HFF-Myc (cell line): ENCODE results near the gene PSMB9.

Source experiments
- DNase-seq: peaks from one replicate; pipeline ENCODE4 v3.0.0-alpha.2; 2011; ENCODE audit warnings: low read depth; ENCODE audit errors: extremely low read depth
- H3K4me3 ChIP-seq: replicated peaks from 2 replicates; pipeline ENCODE4 v1.5.1; 2011; ENCODE audit warnings: low read depth, mild to moderate bottlenecking, control low read depth, low read length
- TF ChIP-seq, protein P1 (sequence below): IDR thresholded peaks from 2 replicates; pipeline ENCODE4 v1.5.1; 2012; ENCODE audit warnings: mild to moderate bottlenecking, low read depth, low read length, control low read depth; ENCODE audit errors: missing control alignments

Gene PSMB9

DNA sequence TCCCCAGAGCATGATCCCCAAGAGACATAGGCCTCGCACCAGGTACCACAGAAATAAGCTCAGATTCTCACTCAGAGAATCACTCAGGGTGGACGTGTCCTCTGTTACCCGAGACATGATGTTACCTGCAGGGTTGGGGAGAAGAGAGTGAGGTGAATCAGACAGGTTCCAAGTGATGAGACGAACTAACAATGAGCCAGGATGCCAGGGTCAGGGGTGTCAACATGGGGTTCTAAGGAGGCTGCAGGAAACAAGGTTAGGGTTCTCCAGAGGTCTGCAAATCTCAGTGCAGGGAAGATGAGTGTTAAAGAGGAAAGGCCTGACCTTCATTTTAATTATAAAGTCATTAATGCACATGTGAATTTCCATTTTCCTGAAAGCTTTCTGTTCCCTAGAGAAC, 3.0 kb upstream of the PSMB9 start:
- TF ChIP-seq, protein P1, sequence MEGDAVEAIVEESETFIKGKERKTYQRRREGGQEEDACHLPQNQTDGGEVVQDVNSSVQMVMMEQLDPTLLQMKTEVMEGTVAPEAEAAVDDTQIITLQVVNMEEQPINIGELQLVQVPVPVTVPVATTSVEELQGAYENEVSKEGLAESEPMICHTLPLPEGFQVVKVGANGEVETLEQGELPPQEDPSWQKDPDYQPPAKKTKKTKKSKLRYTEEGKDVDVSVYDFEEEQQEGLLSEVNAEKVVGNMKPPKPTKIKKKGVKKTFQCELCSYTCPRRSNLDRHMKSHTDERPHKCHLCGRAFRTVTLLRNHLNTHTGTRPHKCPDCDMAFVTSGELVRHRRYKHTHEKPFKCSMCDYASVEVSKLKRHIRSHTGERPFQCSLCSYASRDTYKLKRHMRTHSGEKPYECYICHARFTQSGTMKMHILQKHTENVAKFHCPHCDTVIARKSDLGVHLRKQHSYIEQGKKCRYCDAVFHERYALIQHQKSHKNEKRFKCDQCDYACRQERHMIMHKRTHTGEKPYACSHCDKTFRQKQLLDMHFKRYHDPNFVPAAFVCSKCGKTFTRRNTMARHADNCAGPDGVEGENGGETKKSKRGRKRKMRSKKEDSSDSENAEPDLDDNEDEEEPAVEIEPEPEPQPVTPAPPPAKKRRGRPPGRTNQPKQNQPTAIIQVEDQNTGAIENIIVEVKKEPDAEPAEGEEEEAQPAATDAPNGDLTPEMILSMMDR = no peak
- H3K4me3 ChIP-seq = no peak overlapping the region
- DNase-seq = no peak

DNA sequence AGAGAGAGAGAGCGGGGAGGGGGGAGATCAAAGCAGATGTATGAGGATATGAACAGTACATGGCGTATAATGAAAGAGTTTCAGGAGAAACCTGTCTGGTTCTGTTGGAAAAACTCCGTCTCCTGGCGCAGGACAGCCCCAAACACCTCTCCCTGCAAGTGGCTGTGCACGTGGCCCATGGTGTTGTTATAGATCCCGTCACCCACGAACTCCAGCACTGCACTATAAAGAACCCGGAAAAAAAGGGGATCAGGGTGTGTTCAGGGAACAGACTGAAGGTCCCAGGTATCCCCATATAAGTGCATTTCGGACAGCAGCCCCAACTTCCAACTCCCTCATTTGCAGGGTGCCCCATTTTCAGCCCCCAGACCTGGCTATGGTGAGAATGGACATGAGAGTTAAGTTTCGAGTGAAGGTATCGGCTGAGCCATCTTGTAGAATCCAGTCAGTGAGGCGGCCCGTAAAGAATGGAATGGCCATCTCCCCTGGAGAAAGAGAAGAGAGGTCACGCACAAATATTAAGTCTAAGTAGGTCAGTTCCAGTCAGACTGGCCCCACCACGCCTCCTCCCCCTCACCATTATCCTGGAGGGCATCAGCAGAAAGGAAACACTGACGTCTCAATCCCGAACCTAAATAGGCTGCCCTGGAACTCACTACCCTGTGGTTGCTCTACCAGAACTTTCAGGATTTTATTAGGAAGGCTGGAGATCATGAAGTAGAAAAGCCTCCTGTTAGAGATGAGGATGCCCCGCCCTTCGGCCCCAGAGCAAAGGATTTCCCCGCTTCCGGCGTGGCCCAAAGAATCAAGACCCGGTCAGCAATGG, 1.8 kb upstream of the PSMB9 start:
- no peak for DNase-seq
- H3K4me3 ChIP-seq = peak overlapping the region; percentile 90
- TF ChIP-seq, protein P1 = no peak

DNA sequence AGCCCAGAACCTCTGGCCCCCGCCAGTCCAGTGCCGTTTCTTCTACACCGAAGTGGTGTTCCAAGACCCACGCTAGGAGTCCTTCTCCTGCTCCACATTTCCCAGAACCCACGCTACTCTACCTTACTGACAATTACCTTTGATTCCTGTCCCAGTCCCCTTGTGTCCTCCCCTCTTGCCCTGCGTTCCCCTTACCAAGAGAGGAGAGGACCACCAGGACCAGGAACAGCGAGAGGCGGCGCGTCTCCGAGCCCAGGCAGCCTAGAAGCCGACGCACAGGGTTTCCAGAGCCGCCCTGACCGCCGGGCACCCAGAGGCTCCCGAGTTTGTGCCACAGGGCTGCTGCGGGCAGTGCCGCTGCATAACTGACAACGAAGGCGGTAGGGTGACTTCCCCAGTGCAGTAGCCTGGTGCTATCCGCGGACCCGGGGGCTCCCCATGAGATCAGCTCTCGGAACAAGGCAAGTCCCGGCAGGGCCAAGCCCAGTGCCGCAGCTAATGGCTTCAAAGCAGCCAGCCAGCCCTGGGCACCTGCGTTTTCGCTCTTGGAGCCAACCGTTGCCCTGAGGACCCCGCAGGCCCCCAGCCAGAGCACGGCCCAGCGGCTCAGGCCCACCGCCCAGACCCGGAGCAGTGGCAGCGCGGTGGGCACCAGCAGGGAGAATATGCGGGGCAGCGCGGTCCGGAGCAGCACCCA, 1.0 kb upstream of the PSMB9 start:
- peak overlapping the region; percentile 90 for H3K4me3 ChIP-seq
- no peak for DNase-seq

DNA sequence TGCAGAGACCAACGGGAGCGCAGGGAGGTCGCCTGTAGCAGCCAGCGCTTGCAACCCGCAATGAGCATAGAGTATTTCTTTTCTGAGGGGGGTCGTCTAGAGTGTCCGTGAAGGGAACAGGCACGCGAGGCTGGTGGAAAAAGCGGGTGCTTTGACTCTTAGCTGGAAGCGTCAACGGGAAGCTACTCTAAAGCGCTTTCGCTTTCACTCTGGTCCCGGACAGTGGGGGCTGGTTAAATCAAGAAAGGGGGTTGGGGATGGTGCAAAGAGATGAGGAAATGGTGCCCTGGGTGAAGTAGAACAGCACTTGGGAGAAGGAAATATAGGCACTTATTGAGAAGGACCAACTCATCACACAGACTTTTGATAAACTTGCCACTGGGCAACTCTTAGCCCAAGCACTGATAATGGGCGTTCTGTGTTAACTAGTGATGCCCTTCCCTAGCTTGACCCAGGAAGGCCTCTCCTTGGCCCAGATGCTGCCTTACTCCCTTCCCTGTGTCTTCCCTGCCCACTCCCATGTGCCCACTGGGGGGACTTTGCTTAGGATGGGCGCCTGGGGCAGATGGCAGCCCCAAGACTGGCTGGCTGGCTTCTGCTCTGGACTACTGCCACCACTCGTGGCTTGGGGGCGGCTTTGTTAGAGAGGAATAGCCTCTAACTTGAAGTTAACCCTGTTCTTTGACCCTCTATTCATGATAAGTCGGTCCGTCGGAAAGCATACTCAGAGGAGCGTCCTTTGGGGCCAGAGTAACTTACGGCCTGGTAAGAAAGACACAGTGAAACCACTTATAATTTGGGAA, 585 bp downstream of the PSMB9 start:
- TF ChIP-seq, protein P1 = no peak
- no peak for DNase-seq

More for the DNA sequence above, 1.0 kb upstream of the PSMB9 start:
- TF ChIP-seq, protein P1 = no peak

DNA sequence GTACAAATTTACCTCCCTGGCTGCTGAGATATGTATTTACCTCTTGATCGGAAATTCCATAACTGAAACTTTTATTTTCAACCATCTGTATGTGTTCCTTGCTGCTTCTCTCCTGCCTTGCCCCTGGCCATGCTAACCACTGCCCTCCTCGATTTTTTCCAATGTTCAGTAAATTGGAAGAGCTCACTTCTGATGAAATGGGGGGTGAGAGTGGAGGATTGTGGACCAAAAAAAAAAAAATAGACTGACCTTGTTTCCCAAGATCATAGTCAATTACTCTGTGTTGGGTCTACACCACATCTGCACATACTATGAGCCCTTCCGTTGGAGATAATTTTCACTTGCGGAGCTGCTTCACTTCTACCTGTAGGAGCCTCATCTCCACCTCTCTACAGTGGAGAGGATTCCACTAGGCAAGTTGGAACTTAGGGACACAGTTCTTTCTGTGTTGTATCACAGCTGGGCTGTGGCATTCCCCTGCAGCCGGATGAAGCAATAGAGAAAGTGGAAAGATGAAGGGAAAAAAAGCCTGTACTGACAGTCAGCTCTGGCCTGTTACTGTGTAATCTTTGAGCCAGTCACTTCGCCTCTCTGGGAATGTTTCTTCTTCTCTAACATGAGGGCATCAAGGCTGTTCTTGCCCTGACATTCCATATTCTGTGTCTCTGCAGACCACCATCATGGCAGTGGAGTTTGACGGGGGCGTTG, 1.6 kb downstream of the PSMB9 start:
- H3K4me3 ChIP-seq = no peak overlapping the region
- TF ChIP-seq, protein P1 = no peak
- no peak for DNase-seq

More for the DNA sequence above, 585 bp downstream of the PSMB9 start:
- peak overlapping the region; percentile 90 for H3K4me3 ChIP-seq
